CD4-positive, alpha-beta T cell (primary cell): Measurements from ENCODE around the gene FRA10AC1. TPM values are rescaled to one million over a fixed set of nuclear protein-coding genes. Genes with fewer than 3 reads are reported as not detected.

Experiments used
- ATAC-seq: fragments of 200-7000 bp; cut with Tn5 transposase; one replicate; pipeline ENCODE4 v1.10.0; 2022; ENCODE audit warnings: mild to moderate bottlenecking; ENCODE audit not compliant: poor library complexity
- CTCF ChIA-PET: fragments of 350-600 bp; sonication (Branson Sonifier 250); formaldehyde crosslinking; loops from one replicate; lab custom pipeline; 2021; ENCODE audit warnings: antibody characterized with exemption, inconsistent platforms; lab: Charles Lee
- POLR2A ChIA-PET: fragments of 350-600 bp; sonication (Branson Sonifier 250); formaldehyde crosslinking; loops from one replicate; lab custom pipeline; 2021; ENCODE audit warnings: antibody characterized with exemption, inconsistent platforms; lab: Charles Lee
- DNase-seq, 14 experiments: peaks; one replicate each; pipeline ENCODE4 v3.0.0-alpha.2; 2013 to 2020; ENCODE audit warnings: mixed read lengths in 2 of 14
- H3K27ac ChIP-seq, 2 donors: one replicate each; pipeline versions ENCODE4 v1.5.1 to v1.7.0; 2013; ENCODE audit warnings: low read length in 2 of 2, low read depth in 1 of 2, mild to moderate bottlenecking in 1 of 2
- H3K27me3 ChIP-seq, 2 experiments: 1 replicate in 1 of 2; 2 replicates in 1 of 2; pipeline versions ENCODE4 v1.6.1 to v1.7.0; 2013; ENCODE audit warnings: low read length in 2 of 2, control low read depth in 1 of 2, mild to moderate bottlenecking in 1 of 2, moderate library complexity in 1 of 2; ENCODE audit not compliant: insufficient read depth in 2 of 2, control insufficient read depth in 1 of 2
- H3K36me3 ChIP-seq: one replicate; pipeline ENCODE4 v1.6.1; 2013; ENCODE audit warnings: low read length, control low read depth; ENCODE audit not compliant: insufficient read depth
- H3K4me1 ChIP-seq: one replicate; pipeline ENCODE4 v1.6.1; 2013; ENCODE audit warnings: low read length, control low read depth; ENCODE audit not compliant: insufficient read depth
- H3K4me3 ChIP-seq: one replicate; pipeline ENCODE4 v1.5.1; 2013; ENCODE audit warnings: mild to moderate bottlenecking, low read length, moderate library complexity
- H3K9me3 ChIP-seq, 2 experiments: 1 replicate in 1 of 2; 2 replicates in 1 of 2; pipeline versions ENCODE4 v1.6.1 to v1.7.0; 2013; ENCODE audit warnings: low read length in 2 of 2, mild to moderate bottlenecking in 2 of 2, control low read depth in 1 of 2, moderate library complexity in 1 of 2; ENCODE audit not compliant: control insufficient read depth in 1 of 2, insufficient read depth in 1 of 2
- H3K27ac Mint-ChIP-seq: one replicate; pipeline ENCODE4 v1.8.0; 2020; ENCODE audit warnings: mixed read lengths
- H3K27me3 Mint-ChIP-seq: one replicate; pipeline ENCODE4 v1.8.0; 2021; ENCODE audit warnings: mixed read lengths
- H3K36me3 Mint-ChIP-seq: one replicate; pipeline ENCODE4 v1.8.0; 2021; ENCODE audit warnings: low read depth, mixed read lengths
- H3K4me1 Mint-ChIP-seq: one replicate; pipeline ENCODE4 v1.8.0; 2021; ENCODE audit warnings: low read depth, mixed read lengths
- H3K4me3 Mint-ChIP-seq: one replicate; pipeline ENCODE4 v1.8.0; 2020; ENCODE audit warnings: mild to moderate bottlenecking, mixed read lengths
- H3K9me3 Mint-ChIP-seq: one replicate; pipeline ENCODE4 v1.8.0; 2020; ENCODE audit warnings: mixed read lengths
- intact Hi-C, 2 experiments: fragments of 100-400 bp; cut with DNase I in 1 of 2; cut with micrococcal nuclease in 1 of 2; formaldehyde crosslinking; loops; one replicate each; pipeline versions ENCODE4 v1.15.1 to v1.9.0; 2023 to 2025; cut with DNase I, micrococcal nuclease
- total RNA-seq, 174 experiments: library from RNA in 2 of 174; stranded (reverse) in 2 of 174; gene quantifications; one replicate each; pipeline ENCODE4 v1.2.3 and lab custom pipeline; 2021 to 2026
- TF ChIP-seq, protein P1 (sequence below): fragments of 200-600 bp; IDR thresholded peaks from one replicate; pipeline ENCODE4 v1.8.0; 2022; ENCODE audit warnings: antibody characterized with exemption, mild to moderate bottlenecking

FRA10AC1 gene
- total RNA-seq, 2 experiments from 2014 or later, result 10.0 to 10.3 TPM

DNA sequence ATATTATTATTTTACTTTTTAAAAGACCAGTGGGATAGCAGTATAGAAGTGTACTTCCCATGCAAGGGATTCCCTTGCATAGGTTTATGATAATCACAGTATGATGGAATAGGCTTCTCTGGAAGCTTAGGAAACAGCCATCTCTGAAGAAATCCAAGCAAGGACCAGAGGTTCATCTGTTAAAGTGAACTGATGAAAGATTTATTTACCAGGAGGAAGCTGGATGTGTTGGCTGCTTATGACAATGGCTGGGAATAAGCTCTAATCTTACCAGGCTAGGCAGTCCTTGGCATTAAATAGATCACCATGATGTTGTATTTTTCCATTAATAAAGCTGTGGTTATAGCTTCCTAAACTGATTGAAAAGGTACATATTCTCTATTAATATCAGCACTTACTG is 32.0 kb downstream of the FRA10AC1 start:
- H3K4me3 Mint-ChIP-seq, result no peak overlapping the region
- Histone ChIP-seq H3K4me3 (no peak overlapping the region), H3K27ac (no peak overlapping the region), H3K36me3 (peaks cover 68% of the 10 kb centered on the region), H3K9me3 (no peaks in the 10 kb centered on the region), H3K27me3 (no peaks in the 10 kb centered on the region), H3K4me1 (no peaks in the 10 kb centered on the region)
- intact Hi-C loops, result no loop called here
- H3K27ac Mint-ChIP-seq, result no peak overlapping the region
- ATAC-seq (no peak), DNase-seq (no peak)
- CTCF ChIA-PET, result interaction anchor here (0.9 to 1.2 kb wide), 2 partner anchors 10 to 15 kb away, joined by 3 to 4 read pairs; no protein-coding TSS in a partner anchor
- H3K9me3 Mint-ChIP-seq, result no peaks in the 10 kb centered on the region
- no peaks in the 10 kb centered on the region for H3K27me3 Mint-ChIP-seq
- POLR2A ChIA-PET, result no interaction called here
- peaks cover 94% of the 10 kb centered on the region for H3K36me3 Mint-ChIP-seq
- peaks cover 4% of the 10 kb centered on the region for H3K4me1 Mint-ChIP-seq
- TF ChIP-seq, protein P1, sequence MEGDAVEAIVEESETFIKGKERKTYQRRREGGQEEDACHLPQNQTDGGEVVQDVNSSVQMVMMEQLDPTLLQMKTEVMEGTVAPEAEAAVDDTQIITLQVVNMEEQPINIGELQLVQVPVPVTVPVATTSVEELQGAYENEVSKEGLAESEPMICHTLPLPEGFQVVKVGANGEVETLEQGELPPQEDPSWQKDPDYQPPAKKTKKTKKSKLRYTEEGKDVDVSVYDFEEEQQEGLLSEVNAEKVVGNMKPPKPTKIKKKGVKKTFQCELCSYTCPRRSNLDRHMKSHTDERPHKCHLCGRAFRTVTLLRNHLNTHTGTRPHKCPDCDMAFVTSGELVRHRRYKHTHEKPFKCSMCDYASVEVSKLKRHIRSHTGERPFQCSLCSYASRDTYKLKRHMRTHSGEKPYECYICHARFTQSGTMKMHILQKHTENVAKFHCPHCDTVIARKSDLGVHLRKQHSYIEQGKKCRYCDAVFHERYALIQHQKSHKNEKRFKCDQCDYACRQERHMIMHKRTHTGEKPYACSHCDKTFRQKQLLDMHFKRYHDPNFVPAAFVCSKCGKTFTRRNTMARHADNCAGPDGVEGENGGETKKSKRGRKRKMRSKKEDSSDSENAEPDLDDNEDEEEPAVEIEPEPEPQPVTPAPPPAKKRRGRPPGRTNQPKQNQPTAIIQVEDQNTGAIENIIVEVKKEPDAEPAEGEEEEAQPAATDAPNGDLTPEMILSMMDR, result no peak

- Histone ChIP-seq H3K36me3 (peaks cover 58% of the 10 kb centered on the region), H3K4me3 (no peak overlapping the region), H3K27ac (no peak overlapping the region), H3K27me3 (no peaks in the 10 kb centered on the region), H3K9me3 (no peaks in the 10 kb centered on the region), H3K4me1 (no peaks in the 10 kb centered on the region)
- H3K9me3 Mint-ChIP-seq, result no peaks in the 10 kb centered on the region
- H3K4me1 Mint-ChIP-seq, result no peaks in the 10 kb centered on the region
- H3K27ac Mint-ChIP-seq, result no peak overlapping the region
- TF ChIP-seq, protein P1, result no peak
- DNase-seq, result no peak
- peaks cover 90% of the 10 kb centered on the region for H3K36me3 Mint-ChIP-seq
- no peak for ATAC-seq
- H3K27me3 Mint-ChIP-seq, result no peaks in the 10 kb centered on the region
- intact Hi-C loops, result no loop called here
- ChIA-PET CTCF (no interaction called here), POLR2A (no interaction called here)
- H3K4me3 Mint-ChIP-seq, result no peak overlapping the region
Measured at GRCh38 chr10:93667795-93668194, 34.6 kb downstream of the FRA10AC1 start.

- H3K4me1 ChIP-seq, result no peaks in the 10 kb centered on the region
- Mint-ChIP-seq H3K4me3 (no peak overlapping the region), H3K27me3 (no peaks in the 10 kb centered on the region), H3K27ac (no peak overlapping the region), H3K4me1 (no peaks in the 10 kb centered on the region), H3K9me3 (no peaks in the 10 kb centered on the region), H3K36me3 (peaks cover 84% of the 10 kb centered on the region)
- H3K36me3 ChIP-seq, result peaks cover 51% of the 10 kb centered on the region
- ATAC-seq (no peak), DNase-seq (no peak)
- CTCF ChIA-PET, result no interaction called here
- no peak overlapping the region for H3K4me3 ChIP-seq
- H3K9me3 ChIP-seq, result no peaks in the 10 kb centered on the region
- intact Hi-C loops, result no loop called here
- no peaks in the 10 kb centered on the region for H3K27me3 ChIP-seq
- TF ChIP-seq, protein P1, result no peak
- POLR2A ChIA-PET, result no interaction called here
- H3K27ac ChIP-seq, result no peak overlapping the region
Measured at GRCh38 chr10:93666030-93666429, 36.4 kb downstream of the FRA10AC1 start.
